ENCODE results near the gene TMEM125.

Gene TMEM125

GRCh38 chr1:43313771-43314170, 44.0 kb downstream of the TMEM125 start:
- no peak for DNase-seq

GRCh38 chr1:43314233-43314632, 44.5 kb downstream of the TMEM125 start:
- no peak for DNase-seq

- no peak for DNase-seq
Measured at GRCh38 chr1:43315481-43315880, 45.7 kb downstream of the TMEM125 start.

- DNase-seq: no peak
Measured at GRCh38 chr1:43315963-43316737, 46.4 kb downstream of the TMEM125 start.

GRCh38 chr1:43316738-43317520, 47.1 kb downstream of the TMEM125 start:
- no peak for DNase-seq

GRCh38 chr1:43317817-43318471, 48.2 kb downstream of the TMEM125 start:
- no peak for DNase-seq

GRCh38 chr1:43318831-43319230, 49.0 kb downstream of the TMEM125 start:
- DNase-seq: no peak

GRCh38 chr1:43319288-43319687, 49.5 kb downstream of the TMEM125 start:
- no peak for DNase-seq

GRCh38 chr1:43319766-43320165, 50.0 kb downstream of the TMEM125 start:
- DNase-seq: no peak

- DNase-seq: no peak
Measured at GRCh38 chr1:43321331-43321891, 51.6 kb downstream of the TMEM125 start.

- no peak for DNase-seq
Measured at GRCh38 chr1:43322506-43322905, 52.7 kb downstream of the TMEM125 start.

Data from activated T-cell treated with anti-CD3 and anti-CD28 coated beads, Interleukin-2, amount 50 U/mL, for 48 hours (primary cell).